ENCODE results near the gene TMEM87A. TPM values are rescaled to one million over a fixed set of nuclear protein-coding genes. Genes with fewer than 3 reads are reported as not detected.
"Not testable (repeated sequence)": the region's sequence is repeated elsewhere in the genome, so short reads cannot be mapped to it uniquely, and the experiment has no call there.

TMEM87A gene
- total RNA-seq, 5 donors from 2014 or later (not counting 1 experiment from before 2014, with no cell fraction given), result 44.0 to 55.4 (median 45.4) TPM

DNA sequence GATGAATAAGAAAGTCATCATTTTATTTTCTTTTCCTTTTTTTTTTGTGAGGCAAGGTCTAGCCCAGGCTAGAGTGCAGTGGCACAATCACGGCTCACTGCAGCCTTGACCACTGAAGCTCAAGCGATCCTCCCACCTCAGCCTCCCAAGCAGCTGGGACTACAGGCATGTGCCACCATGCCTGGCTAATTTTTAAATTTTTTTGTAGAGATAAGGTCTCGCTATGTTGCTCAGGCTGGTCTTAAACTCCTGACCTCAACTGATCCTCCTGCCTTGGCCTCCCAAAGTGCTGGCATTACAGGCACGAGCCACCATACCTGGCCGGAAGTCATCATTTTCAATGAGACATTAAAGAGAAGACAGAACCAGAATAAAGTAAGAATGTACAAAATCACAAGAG is 44.3 kb downstream of the TMEM87A start:
- H3K4me3 ChIP-seq (ENCODE audit: control insufficient read depth in 1 of 2, extremely low read depth in 1 of 2, low read length in 1 of 2); H3K27ac Mint-ChIP-seq; POLR2A ChIA-PET; H3K27me3 ChIP-seq (replicated peaks in 1 of 2; ENCODE audit: control insufficient read depth in 2 of 2, extremely low read depth in 1 of 2, insufficient read depth in 2 of 2, low read length in 1 of 2); H3K9me3 ChIP-seq; H3K4me1 Mint-ChIP-seq; H3K4me1 ChIP-seq (ENCODE audit: control insufficient read depth in 1 of 2, extremely low read depth in 1 of 2, insufficient read depth in 2 of 2, low read length in 2 of 2); H3K27me3 Mint-ChIP-seq; CTCF ChIA-PET; H3K9me3 Mint-ChIP-seq; H3K4me3 Mint-ChIP-seq; H3K27ac ChIP-seq (ENCODE audit: low read length); ATAC-seq (replicated peaks in 1 of 4); DNase-seq: not testable (repeated sequence)
- H3K36me3 Mint-ChIP-seq, result peaks cover 50% of the 10 kb centered on the region
- peaks cover 8 to 84% of the 10 kb centered on the region in 2 donors for H3K36me3 ChIP-seq (ENCODE audit: control insufficient read depth in 2 of 2, extremely low read depth in 1 of 2, insufficient read depth in 1 of 2, low read length in 1 of 2)
- WGBS (ENCODE audit: insufficient coverage), result 100% methylated on average over 1 of the region's 5 CpGs

DNA sequence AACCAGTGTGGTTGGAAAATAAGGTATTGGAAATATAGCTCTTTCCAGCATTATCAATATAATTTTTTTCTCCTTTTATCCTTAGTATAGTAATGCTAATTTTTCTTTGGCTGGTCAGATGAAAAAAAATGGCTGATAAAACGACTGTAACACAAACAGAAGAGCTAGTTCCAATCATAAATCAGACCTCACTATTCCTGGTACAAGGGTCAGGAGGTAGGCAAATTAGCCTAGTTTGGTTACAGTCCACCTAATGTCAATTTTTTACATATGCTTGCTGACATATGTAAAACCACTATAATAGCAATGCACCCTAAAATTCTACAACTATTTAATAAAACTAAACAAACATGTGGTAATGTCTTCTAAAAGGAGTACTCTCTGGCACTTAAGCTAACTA is 45.2 kb downstream of the TMEM87A start:
- Mint-ChIP-seq H3K36me3 (peaks cover 53% of the 10 kb centered on the region), H3K9me3 (no peaks in the 10 kb centered on the region), H3K27ac (no peak overlapping the region), H3K27me3 (no peaks in the 10 kb centered on the region), H3K4me1 (no peaks in the 10 kb centered on the region), H3K4me3 (no peak overlapping the region)
- Histone ChIP-seq H3K27me3 (replicated peaks in 1 of 2; ENCODE audit: control insufficient read depth in 2 of 2, extremely low read depth in 1 of 2, insufficient read depth in 2 of 2, low read length in 1 of 2) (no peaks in the 10 kb centered on the region), H3K36me3 (ENCODE audit: control insufficient read depth in 2 of 2, extremely low read depth in 1 of 2, insufficient read depth in 1 of 2, low read length in 1 of 2) (peaks cover 8 to 86% of the 10 kb centered on the region in 2 donors), H3K27ac (ENCODE audit: low read length) (no peak overlapping the region), H3K4me3 (ENCODE audit: control insufficient read depth in 1 of 2, extremely low read depth in 1 of 2, low read length in 1 of 2) (no peak overlapping the region), H3K9me3 (no peaks in the 10 kb centered on the region), H3K4me1 (ENCODE audit: control insufficient read depth in 1 of 2, extremely low read depth in 1 of 2, insufficient read depth in 2 of 2, low read length in 2 of 2) (no peaks in the 10 kb centered on the region)
- ATAC-seq (replicated peaks in 1 of 4), result no peak
- no CpG with 5 or more reads among the region's 1 CpG for WGBS (ENCODE audit: insufficient coverage)
- ChIA-PET POLR2A (interaction anchor here (0.6 kb wide), 2 partner anchors 11 to 1821 kb away, joined by 4 to 5 read pairs; no protein-coding TSS in a partner anchor), CTCF (interaction anchor here in 1 of 2 donors (1.4 kb wide), 1 partner anchor 34 kb away, joined by 4 read pairs; no protein-coding TSS in a partner anchor)
- DNase-seq, result no peak

DNA sequence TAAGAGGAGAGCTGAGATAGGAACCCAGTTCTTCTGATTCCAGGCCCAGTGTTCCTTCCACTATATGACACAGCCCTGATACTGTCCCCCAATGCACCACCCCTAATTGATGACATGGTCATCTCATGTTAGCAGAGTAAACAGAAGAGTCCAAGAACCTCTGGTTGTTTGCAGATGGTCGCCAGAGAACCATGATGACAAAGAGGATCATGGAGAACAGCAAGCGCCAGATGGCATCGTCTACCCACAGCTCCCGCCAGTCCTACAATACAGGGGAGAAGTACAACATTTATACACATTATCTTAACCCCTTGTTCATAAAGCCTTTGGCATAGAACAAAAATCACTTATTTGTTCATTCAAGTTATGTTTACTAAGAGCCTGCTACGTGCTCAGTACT is 46.6 kb downstream of the TMEM87A start:
- Mint-ChIP-seq H3K4me1 (no peaks in the 10 kb centered on the region), H3K36me3 (peaks cover 45% of the 10 kb centered on the region), H3K9me3 (no peaks in the 10 kb centered on the region), H3K27me3 (no peaks in the 10 kb centered on the region), H3K4me3 (no peak overlapping the region), H3K27ac (no peak overlapping the region)
- Histone ChIP-seq H3K27ac (ENCODE audit: low read length) (no peak overlapping the region), H3K4me1 (ENCODE audit: control insufficient read depth in 1 of 2, extremely low read depth in 1 of 2, insufficient read depth in 2 of 2, low read length in 2 of 2) (no peaks in the 10 kb centered on the region), H3K36me3 (ENCODE audit: control insufficient read depth in 2 of 2, extremely low read depth in 1 of 2, insufficient read depth in 1 of 2, low read length in 1 of 2) (peaks cover 8 to 82% of the 10 kb centered on the region in 2 donors), H3K9me3 (no peaks in the 10 kb centered on the region), H3K4me3 (ENCODE audit: control insufficient read depth in 1 of 2, extremely low read depth in 1 of 2, low read length in 1 of 2) (no peak overlapping the region), H3K27me3 (replicated peaks in 1 of 2; ENCODE audit: control insufficient read depth in 2 of 2, extremely low read depth in 1 of 2, insufficient read depth in 2 of 2, low read length in 1 of 2) (no peaks in the 10 kb centered on the region)
- ChIA-PET CTCF (no interaction called here), POLR2A (no interaction called here)
- no peak for DNase-seq
- ATAC-seq (replicated peaks in 1 of 4), result no peak
- 93% methylated on average over 4 of the region's 5 CpGs for WGBS (ENCODE audit: insufficient coverage)

DNA sequence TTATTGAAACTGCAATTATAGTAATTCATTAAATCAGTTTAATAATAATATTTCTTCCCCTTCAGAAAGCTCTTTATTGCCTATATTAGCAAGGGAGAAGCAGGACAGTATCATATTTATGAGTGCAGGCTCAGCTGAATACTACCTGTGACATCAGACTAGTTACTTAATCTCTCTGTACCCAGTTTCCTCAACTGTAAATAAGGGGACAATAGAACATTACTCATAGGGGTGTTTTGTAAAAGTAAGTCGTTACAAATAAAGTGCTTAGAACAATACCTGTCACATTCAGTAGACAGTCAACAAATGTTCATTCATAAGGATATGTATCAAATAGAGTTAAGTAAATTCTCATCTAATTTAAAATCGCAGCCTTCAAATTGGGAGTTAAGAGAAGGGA is 53.0 kb downstream of the TMEM87A start:
- H3K36me3 ChIP-seq (ENCODE audit: control insufficient read depth in 2 of 2, extremely low read depth in 1 of 2, insufficient read depth in 1 of 2, low read length in 1 of 2), result peaks cover 0 to 58% of the 10 kb centered on the region in 2 donors
- Mint-ChIP-seq H3K4me1 (no peaks in the 10 kb centered on the region), H3K36me3 (peaks cover 47% of the 10 kb centered on the region), H3K4me3 (no peak overlapping the region), H3K9me3 (no peaks in the 10 kb centered on the region), H3K27me3 (no peaks in the 10 kb centered on the region), H3K27ac (no peak overlapping the region)
- no peaks in the 10 kb centered on the region for H3K9me3 ChIP-seq
- DNase-seq, result no peak
- no CpG with 5 or more reads among the region's 2 CpGs for WGBS (ENCODE audit: insufficient coverage)
- no peak overlapping the region for H3K27ac ChIP-seq (ENCODE audit: low read length)
- ChIA-PET CTCF (no interaction called here), POLR2A (no interaction called here)
- no peak overlapping the region for H3K4me3 ChIP-seq (ENCODE audit: control insufficient read depth in 1 of 2, extremely low read depth in 1 of 2, low read length in 1 of 2)
- ATAC-seq (replicated peaks in 1 of 4), result no peak
- no peaks in the 10 kb centered on the region for H3K4me1 ChIP-seq (ENCODE audit: control insufficient read depth in 1 of 2, extremely low read depth in 1 of 2, insufficient read depth in 2 of 2, low read length in 2 of 2)
- H3K27me3 ChIP-seq (replicated peaks in 1 of 2; ENCODE audit: control insufficient read depth in 2 of 2, extremely low read depth in 1 of 2, insufficient read depth in 2 of 2, low read length in 1 of 2), result no peaks in the 10 kb centered on the region

DNA sequence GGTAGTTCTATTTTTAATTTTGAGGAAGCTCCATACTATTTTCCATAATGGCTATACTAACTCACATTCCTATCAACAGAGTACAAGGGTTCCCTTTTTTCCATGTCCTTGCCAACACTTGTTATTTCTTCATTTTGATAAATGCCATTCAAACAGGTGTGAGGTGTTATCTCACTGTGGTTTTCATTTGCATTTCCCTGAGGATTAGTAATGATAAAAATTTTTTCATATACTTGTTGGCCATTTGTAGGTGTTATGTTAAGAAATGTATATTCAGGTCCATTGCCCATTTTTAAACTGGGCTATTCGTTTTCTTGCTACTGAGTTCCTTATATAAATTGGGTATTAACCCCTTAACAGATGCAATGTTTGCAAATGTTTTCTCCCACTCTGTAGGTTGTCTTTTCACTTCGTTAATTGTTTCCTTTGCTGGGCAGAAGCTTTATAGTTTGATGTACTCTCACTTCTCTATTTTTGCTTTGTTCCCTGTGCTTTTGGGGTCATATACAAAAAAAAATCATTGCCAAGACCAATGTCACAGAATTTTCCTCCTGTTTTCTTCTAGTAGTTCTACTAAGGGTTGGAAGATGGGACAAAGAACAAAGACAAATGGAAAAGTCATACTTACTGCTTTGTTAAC is 54.2 kb downstream of the TMEM87A start:
- Histone ChIP-seq H3K36me3 (ENCODE audit: control insufficient read depth in 2 of 2, extremely low read depth in 1 of 2, insufficient read depth in 1 of 2, low read length in 1 of 2) (peaks cover 4 to 49% of the 10 kb centered on the region in 2 donors), H3K9me3 (no peaks in the 10 kb centered on the region), H3K4me1 (ENCODE audit: control insufficient read depth in 1 of 2, extremely low read depth in 1 of 2, insufficient read depth in 2 of 2, low read length in 2 of 2) (no peaks in the 10 kb centered on the region), H3K27ac (ENCODE audit: low read length) (no peak overlapping the region), H3K4me3 (ENCODE audit: control insufficient read depth in 1 of 2, extremely low read depth in 1 of 2, low read length in 1 of 2) (no peak overlapping the region), H3K27me3 (replicated peaks in 1 of 2; ENCODE audit: control insufficient read depth in 2 of 2, extremely low read depth in 1 of 2, insufficient read depth in 2 of 2, low read length in 1 of 2) (no peaks in the 10 kb centered on the region)
- DNase-seq, result no peak
- H3K36me3 Mint-ChIP-seq, result peaks cover 41% of the 10 kb centered on the region
- CTCF ChIA-PET, result no interaction called here
- ATAC-seq (replicated peaks in 1 of 4), result no peak
- POLR2A ChIA-PET, result interaction anchor here in 1 of 2 donors (0.6 kb wide), 1 partner anchor 1296 kb away, joined by 3 read pairs; no protein-coding TSS in a partner anchor
- peak overlapping the region in 1 of 2 donors; percentile 1 for H3K27ac Mint-ChIP-seq
- no peak overlapping the region for H3K4me3 Mint-ChIP-seq
- H3K9me3 Mint-ChIP-seq, result no peaks in the 10 kb centered on the region
- peaks cover 0 to 5% (median 0%) of the 10 kb centered on the region in 3 donors for H3K4me1 Mint-ChIP-seq
- no peaks in the 10 kb centered on the region for H3K27me3 Mint-ChIP-seq
- no CpG with 5 or more reads among the region's 2 CpGs for WGBS (ENCODE audit: insufficient coverage)

DNA sequence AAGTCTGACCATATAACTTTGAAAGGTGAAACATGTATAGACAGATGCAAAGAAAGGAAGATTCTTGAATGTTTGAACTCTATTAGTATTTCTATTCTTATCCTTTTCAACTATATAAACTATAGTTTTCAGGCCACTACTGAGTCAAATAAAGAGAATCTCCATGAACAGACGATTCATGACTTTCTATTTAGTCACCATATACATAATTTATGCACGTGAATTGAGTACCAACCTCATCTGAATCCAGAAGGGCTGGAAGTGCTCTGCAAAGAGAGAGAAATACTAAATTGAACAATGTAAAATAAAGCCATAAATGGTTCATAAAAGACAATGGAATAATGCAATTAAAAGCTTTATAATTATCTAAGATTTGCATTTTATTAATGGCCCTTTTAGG is 55.7 kb downstream of the TMEM87A start:
- Mint-ChIP-seq H3K27me3 (no peaks in the 10 kb centered on the region), H3K4me1 (peaks cover 0 to 5% (median 0%) of the 10 kb centered on the region in 3 donors), H3K36me3 (peaks cover 39% of the 10 kb centered on the region), H3K27ac (no peak overlapping the region), H3K9me3 (no peaks in the 10 kb centered on the region), H3K4me3 (no peak overlapping the region)
- WGBS (ENCODE audit: insufficient coverage), result no CpG with 5 or more reads among the region's 2 CpGs
- H3K9me3 ChIP-seq, result no peaks in the 10 kb centered on the region
- H3K36me3 ChIP-seq (ENCODE audit: control insufficient read depth in 2 of 2, extremely low read depth in 1 of 2, insufficient read depth in 1 of 2, low read length in 1 of 2), result peaks cover 4 to 49% of the 10 kb centered on the region in 2 donors
- H3K27me3 ChIP-seq (replicated peaks in 1 of 2; ENCODE audit: control insufficient read depth in 2 of 2, extremely low read depth in 1 of 2, insufficient read depth in 2 of 2, low read length in 1 of 2), result no peaks in the 10 kb centered on the region
- no peak overlapping the region for H3K27ac ChIP-seq (ENCODE audit: low read length)
- ATAC-seq (replicated peaks in 1 of 4) (no peak), DNase-seq (no peak)
- H3K4me1 ChIP-seq (ENCODE audit: control insufficient read depth in 1 of 2, extremely low read depth in 1 of 2, insufficient read depth in 2 of 2, low read length in 2 of 2), result no peaks in the 10 kb centered on the region
- H3K4me3 ChIP-seq (ENCODE audit: control insufficient read depth in 1 of 2, extremely low read depth in 1 of 2, low read length in 1 of 2), result no peak overlapping the region
- ChIA-PET POLR2A (interaction anchor here in 1 of 2 donors (0.6 kb wide), 1 partner anchor 104 kb away, joined by 3 read pairs; no protein-coding TSS in a partner anchor), CTCF (interaction anchor here in 1 of 2 donors (1.0 kb wide), 1 partner anchor 13 kb away, joined by 3 read pairs; no protein-coding TSS in a partner anchor)
